IMR-90 (cell line): ENCODE measurements around the gene ATP5MC3. TPM values are rescaled to one million over a fixed set of nuclear protein-coding genes. Genes with fewer than 3 reads are reported as not detected.
A peak's percentile ranks its signal among the peaks of the same experiment; 100 is the strongest.

Source experiments
- ATAC-seq: fragments of 200-7000 bp; cut with Tn5 transposase; 2 replicates; pipeline ENCODE4 v1.9.1; 2020; ENCODE audit warnings: low read depth, mild to moderate bottlenecking, moderate library complexity
- BruUV-seq: library from RNA; stranded (reverse); fragments of 400-500 nt; replicated peaks from 2 replicates; lab custom pipeline; 2021; lab: Mats Ljungman, UMichigan
- CTCF ChIA-PET: fragments of 300-600 bp; formaldehyde crosslinking; extraction: SDS; loops from one replicate; lab custom pipeline; 2021; ENCODE audit warnings: antibody characterized with exemption; lab: Yijun Ruan, JAX
- POLR2A ChIA-PET: fragments of 300-600 bp; sonication (Branson Sonifier 250); formaldehyde crosslinking; loops from one replicate; lab custom pipeline; 2022; ENCODE audit warnings: antibody characterized with exemption; ENCODE audit not compliant: unreplicated experiment; lab: Charles Lee
- DNase-seq: peaks from one replicate; pipeline ENCODE4 v3.0.0; 2013
- H2AFZ ChIP-seq: replicated peaks from 2 replicates; pipeline ENCODE3; 2013; ENCODE audit warnings: low read length, mild to moderate bottlenecking; ENCODE audit not compliant: poor library complexity
- H2AK5ac ChIP-seq: 2 replicates; pipeline ENCODE4 v1.6.1; 2013; ENCODE audit warnings: low read depth, low read length, inconsistent platforms
- H2AK9ac ChIP-seq: replicated peaks from 2 replicates; pipeline ENCODE3; 2013; ENCODE audit warnings: mild to moderate bottlenecking, low read depth, low read length, moderate library complexity; ENCODE audit not compliant: poor library complexity
- H2BK120ac ChIP-seq: 2 replicates; pipeline ENCODE4 v1.6.1; 2013; ENCODE audit warnings: low read depth, low read length, inconsistent platforms
- H2BK15ac ChIP-seq: 3 replicates; pipeline ENCODE4 v1.6.1; 2013; ENCODE audit warnings: low read depth, low read length, inconsistent platforms
- H2BK20ac ChIP-seq: 2 replicates; pipeline ENCODE4 v1.6.1; 2013; ENCODE audit warnings: low read depth, mild to moderate bottlenecking, inconsistent platforms, low read length, moderate library complexity
- H2BK5ac ChIP-seq: 2 replicates; pipeline ENCODE4 v1.6.1; 2013; ENCODE audit warnings: mild to moderate bottlenecking, low read depth, low read length, inconsistent platforms; ENCODE audit not compliant: poor library complexity, severe bottlenecking
- H3K14ac ChIP-seq: replicated peaks from 2 replicates; pipeline ENCODE4 v1.6.1; 2013; ENCODE audit warnings: low read depth, low read length, inconsistent platforms
- H3K18ac ChIP-seq: 2 replicates; pipeline ENCODE4 v1.6.1; 2013; ENCODE audit warnings: low read depth, low read length, control low read depth
- H3K23ac ChIP-seq: 2 replicates; pipeline ENCODE4 v1.6.1; 2013; ENCODE audit warnings: low read depth, low read length, inconsistent platforms
- H3K27ac ChIP-seq: 2 replicates; pipeline ENCODE4 v1.5.1; 2013; ENCODE audit warnings: mild to moderate bottlenecking, control low read depth, low read length; ENCODE audit not compliant: insufficient read depth
- H3K27me3 ChIP-seq: 2 replicates; pipeline ENCODE4 v1.6.1; 2013; ENCODE audit warnings: low read length; ENCODE audit not compliant: control insufficient read depth, insufficient read depth
- H3K36me3 ChIP-seq: 2 replicates; pipeline ENCODE4 v1.6.1; 2013; ENCODE audit warnings: low read length, mixed read lengths; ENCODE audit not compliant: control insufficient read depth, insufficient read depth
- H3K4ac ChIP-seq: 2 replicates; pipeline ENCODE4 v1.6.1; 2013; ENCODE audit warnings: low read depth, low read length, inconsistent platforms
- H3K4me1 ChIP-seq: 2 replicates; pipeline ENCODE4 v1.6.1; 2013; ENCODE audit warnings: low read length, mixed read lengths; ENCODE audit not compliant: control insufficient read depth, insufficient read depth
- H3K4me2 ChIP-seq: 2 replicates; pipeline ENCODE4 v1.6.1; 2013; ENCODE audit warnings: low read depth, mild to moderate bottlenecking, control low read depth, low read length, moderate library complexity
- H3K4me3 ChIP-seq: 2 replicates; pipeline ENCODE4 v1.5.1; 2013; ENCODE audit warnings: low read depth, mild to moderate bottlenecking, control low read depth, low read length, moderate library complexity; ENCODE audit not compliant: insufficient read depth
- H3K56ac ChIP-seq: 2 replicates; pipeline ENCODE4 v1.6.1; 2013; ENCODE audit warnings: low read length, inconsistent platforms; ENCODE audit not compliant: insufficient read depth; ENCODE audit errors: extremely low read depth
- H3K79me1 ChIP-seq, 2 experiments: 2 replicates each; pipeline ENCODE4 v1.6.1; 2013; ENCODE audit warnings: low read length in 2 of 2, inconsistent platforms in 1 of 2, low read depth in 1 of 2
- H3K9ac ChIP-seq: 2 replicates; pipeline ENCODE4 v1.6.1; 2013; ENCODE audit warnings: low read depth, low read length, control low read depth
- H3K9me1 ChIP-seq: 2 replicates; pipeline ENCODE4 v1.6.1; 2013; ENCODE audit warnings: low read length, inconsistent platforms; ENCODE audit not compliant: insufficient read depth
- H3K9me3 ChIP-seq: 2 replicates; pipeline ENCODE4 v1.6.1; 2013; ENCODE audit warnings: low read length; ENCODE audit not compliant: control insufficient read depth, insufficient read depth
- H4K20me1 ChIP-seq: 2 replicates; pipeline ENCODE4 v1.6.1; 2013; ENCODE audit warnings: low read length, inconsistent platforms; ENCODE audit not compliant: insufficient read depth
- H4K5ac ChIP-seq: 2 replicates; pipeline ENCODE4 v1.6.1; 2013; ENCODE audit warnings: mild to moderate bottlenecking, low read depth, low read length, control low read depth
- H4K8ac ChIP-seq, 2 experiments: 2 replicates each; pipeline ENCODE4 v1.6.1; 2013; ENCODE audit warnings: low read depth in 2 of 2, low read length in 2 of 2, control low read depth in 1 of 2, inconsistent platforms in 1 of 2
- H4K91ac ChIP-seq: 2 replicates; pipeline ENCODE4 v1.6.1; 2013; ENCODE audit warnings: low read depth, low read length, inconsistent platforms; ENCODE audit not compliant: insufficient read depth
- CEBPB ChIP-seq: IDR thresholded peaks from 2 replicates; pipeline ENCODE4 v1.6.1; 2012; ENCODE audit warnings: low read depth, low read length, improper control_type of control experiment
- FOS ChIP-seq: fragments of 150-350 bp; IDR thresholded peaks from 2 replicates; pipeline ENCODE4 v1.6.1; 2016; ENCODE audit warnings: low read depth, low read length
- MAFK ChIP-seq: IDR thresholded peaks from 2 replicates; pipeline ENCODE4 v1.6.1; 2012; ENCODE audit warnings: low read depth, low read length, improper control_type of control experiment
- NFE2L2 ChIP-seq: fragments of 150-350 bp; IDR thresholded peaks from 2 replicates; pipeline ENCODE4 v1.6.1; 2016; ENCODE audit warnings: low read depth, mild to moderate bottlenecking, low read length
- RCOR1 ChIP-seq: IDR thresholded peaks from 2 replicates; pipeline ENCODE4 v1.6.1; 2012; ENCODE audit warnings: mild to moderate bottlenecking, low read length, improper control_type of control experiment; ENCODE audit not compliant: insufficient replicate concordance
- SMC3 ChIP-seq: fragments of 150-350 bp; IDR thresholded peaks from 2 replicates; pipeline ENCODE4 v1.6.1; 2016; ENCODE audit warnings: low read depth, mild to moderate bottlenecking, antibody characterized with exemption, low read length, moderate library complexity
- WGBS, 2 experiments: methylation state at CpG; one replicate each; pipeline versions ENCODE4 v1.1.5 to v1.1.7; 2013; ENCODE audit warnings: missing lambda C conversion rate in 2 of 2; ENCODE audit not compliant: insufficient read length in 1 of 2; ENCODE audit errors: extremely low coverage in 2 of 2; 5-methylcytosine and 5-hydroxymethylcytosine counted together
- dilution Hi-C: fragments of 300-500 bp; cut with HindIII; formaldehyde crosslinking; loops from one replicate; pipeline ENCODE4 v1.14.3; 2018; ENCODE audit warnings: low sequenced_read_pairs; ENCODE audit not compliant: unreplicated experiment
- in situ Hi-C: fragments of 300-500 bp; cut with MboI; formaldehyde crosslinking; loops from 3 replicates; pipeline ENCODE4 v1.14.3; 2019; ENCODE audit warnings: low sequenced_read_pairs, inconsistent platforms, mixed read lengths
- intact Hi-C: fragments of 100-400 bp; cut with micrococcal nuclease; formaldehyde crosslinking; loops from 2 replicates; pipeline ENCODE4 v1.10.0; 2022
- polyA plus RNA-seq, 3 experiments: library from polyadenylated mRNA; depleted of rRNA; stranded (reverse); fragments of >200 nt; gene quantifications; 2 replicates each; pipeline ENCODE4 v1.2.3, GENCODE V29; 2012; ENCODE audit warnings: low replicate concordance in 1 of 3
- total RNA-seq: library from RNA; depleted of rRNA; stranded (reverse); fragments of >200 nt; gene quantifications from 2 replicates; pipeline ENCODE4 v1.2.3, GENCODE V29; 2012

The ATP5MC3 gene
- total and polyA plus RNA-seq, 2 of the 4 experiments (the other 2 are of a cell fraction), result 167 to 365 TPM

DNA sequence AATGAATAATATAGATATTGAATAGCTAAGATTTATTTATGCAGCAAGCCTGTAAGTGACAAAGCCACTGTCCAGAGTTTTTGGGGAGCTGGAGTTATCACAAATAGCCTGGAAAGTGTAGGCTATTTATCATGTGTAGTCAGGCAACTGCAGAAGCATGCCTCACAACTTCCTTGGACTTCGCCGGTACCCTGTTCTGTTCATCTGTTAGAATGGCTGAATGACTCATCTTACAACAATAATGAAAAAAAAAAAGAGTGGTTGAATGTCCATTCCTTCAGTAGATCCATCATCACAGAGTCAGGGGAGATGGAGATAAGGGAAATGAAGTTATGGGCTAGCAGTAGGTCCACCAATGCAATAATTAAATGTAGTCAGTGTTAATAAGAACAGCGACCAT is 24.0 kb upstream of the ATP5MC3 start:
- no peaks in the 10 kb centered on the region for H3K4me1 ChIP-seq
- DNase-seq (peak; percentile 41), ATAC-seq (peak; percentile 59)
- whole genome bisulfite sequencing, 2 experiments, result no CpG with 5 or more reads among the region's 3 CpGs
- H2BK120ac ChIP-seq, result no peak overlapping the region
- intact Hi-C loops, result no loop called here
- no peaks in the 10 kb centered on the region for H3K36me3 ChIP-seq
- H2AK5ac ChIP-seq, result no peak overlapping the region
- no peak overlapping the region for H4K91ac ChIP-seq
- no peak overlapping the region for H3K18ac ChIP-seq
- no peak overlapping the region for H4K8ac ChIP-seq
- in situ Hi-C loops, result no loop called here
- H3K27me3 ChIP-seq, result peaks cover 4% of the 10 kb centered on the region
- H4K20me1 ChIP-seq, result no peaks in the 10 kb centered on the region
- H3K27ac ChIP-seq, result no peak overlapping the region
- CTCF ChIA-PET, result no interaction called here
- H3K9me3 ChIP-seq, result no peaks in the 10 kb centered on the region
- H3K23ac ChIP-seq, result no peak overlapping the region
- no peak overlapping the region for H3K56ac ChIP-seq
- dilution Hi-C loops, result no loop called here
- H2AK9ac ChIP-seq, result no peak overlapping the region
- H3K4me3 ChIP-seq, result no peak overlapping the region
- no peaks in the 10 kb centered on the region for H3K79me1 ChIP-seq
- no peak overlapping the region for H3K9ac ChIP-seq
- H3K9me1 ChIP-seq, result no peaks in the 10 kb centered on the region
- POLR2A ChIA-PET, result no interaction called here
- no peak overlapping the region for H2BK15ac ChIP-seq
- no peak overlapping the region for H4K5ac ChIP-seq
- no peak overlapping the region for H3K4me2 ChIP-seq
- no peak overlapping the region for H2AFZ ChIP-seq
- no peak overlapping the region for H3K4ac ChIP-seq
- TF ChIP-seq NFE2L2 (no peak), RCOR1 (no peak), MAFK (no peak), SMC3 (no peak), CEBPB (no peak), FOS (0 out of 2 replicates have a peak, but pooled peaks have one; percentile 14)
- H2BK20ac ChIP-seq, result no peak overlapping the region
- BruUV-seq, result no TSS peak
- H2BK5ac ChIP-seq, result no peak overlapping the region
- H3K14ac ChIP-seq, result no peak overlapping the region
